AG09319 (cell line): ENCODE data around the gene GPHA2.

Experiments used
- DNase-seq: peaks from one replicate; pipeline ENCODE4 v3.0.0-alpha.2; 2010; ENCODE audit warnings: low read depth; ENCODE audit errors: extremely low read depth
- CTCF ChIP-seq: IDR thresholded peaks from 2 replicates; pipeline ENCODE4 v1.5.1; 2011; ENCODE audit warnings: low read depth, mild to moderate bottlenecking, inconsistent platforms, low read length, moderate library complexity

The GPHA2 gene

GRCh38 chr11:64890522-64890939 lies 45.2 kb downstream of the GPHA2 start:
- TF ChIP-seq CTCF: no peak

GRCh38 chr11:64888729-64889511 lies 46.8 kb downstream of the GPHA2 start:
- no peak for DNase-seq
- TF ChIP-seq CTCF: no peak

More at GRCh38 chr11:64890522-64890939, 45.2 kb downstream of the GPHA2 start:
- no peak for DNase-seq

- no peak for TF ChIP-seq CTCF
- no peak for DNase-seq
Observed at GRCh38 chr11:64888406-64888728, 47.3 kb downstream of the GPHA2 start.

DNA sequence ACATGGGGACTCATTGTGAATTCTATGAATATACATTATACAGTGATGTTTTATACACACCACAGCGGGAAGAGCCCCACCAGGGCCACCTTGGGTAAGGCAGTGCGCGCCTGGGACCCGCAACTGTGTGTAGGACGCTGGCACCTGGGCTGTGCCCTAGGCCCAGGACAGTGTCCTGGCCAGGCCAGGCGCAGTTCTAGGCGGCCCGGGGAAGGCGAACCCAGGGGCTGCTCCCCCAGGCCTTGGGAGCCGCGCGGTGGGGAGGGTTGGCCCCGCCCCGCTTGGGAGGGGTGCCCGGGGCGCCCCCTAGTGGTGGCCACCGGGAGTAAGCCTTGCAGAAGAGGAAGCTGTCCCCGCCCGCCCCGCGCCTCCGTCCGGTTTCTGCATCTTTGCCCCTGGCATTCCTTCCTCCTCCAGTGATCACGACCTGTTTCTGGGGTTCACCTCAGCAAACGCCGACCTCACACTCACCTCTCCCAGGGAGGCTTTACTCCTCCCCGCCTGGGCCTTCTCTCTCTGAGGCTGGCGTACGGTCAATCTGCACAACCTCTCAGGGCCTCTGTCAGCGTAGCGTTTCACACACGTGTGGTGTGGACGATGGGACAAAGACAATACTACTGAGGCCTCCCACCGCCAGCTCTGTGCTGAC lies 47.8 kb downstream of the GPHA2 start:
- peak; percentile 86 for TF ChIP-seq CTCF
- DNase-seq: no peak

DNA sequence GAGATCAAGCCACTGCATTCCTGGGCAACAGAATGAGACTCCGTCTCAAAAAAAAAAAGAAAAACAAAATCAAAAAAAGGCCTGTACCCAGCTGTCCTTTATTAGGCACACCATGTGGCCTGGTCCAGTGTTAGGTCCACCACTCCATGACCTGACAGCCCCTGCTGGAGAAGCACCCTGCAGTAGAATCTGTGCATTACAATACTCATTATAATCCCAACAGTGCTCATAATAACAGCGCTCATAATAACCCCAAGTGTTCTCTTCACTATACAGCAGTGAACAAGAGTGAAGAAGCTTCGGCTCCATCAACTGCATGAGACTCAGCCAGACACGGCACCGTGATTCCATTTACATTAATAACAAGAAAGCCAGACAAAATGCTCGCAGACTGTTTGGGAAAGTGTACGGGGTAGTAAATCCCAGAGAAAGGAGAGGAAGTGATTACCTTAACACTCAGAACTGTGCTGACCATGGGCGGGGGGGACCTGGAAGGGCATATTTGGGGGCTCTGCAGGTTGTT lies 48.4 kb downstream of the GPHA2 start:
- TF ChIP-seq CTCF: no peak
- no peak for DNase-seq

GRCh38 chr11:64885367-64886286 lies 50.1 kb downstream of the GPHA2 start:
- no peak for TF ChIP-seq CTCF
- DNase-seq: no peak
